ENCODE results near the gene SNAP23. TPM values are rescaled to one million over a fixed set of nuclear protein-coding genes. Genes with fewer than 3 reads are reported as not detected.
"Not testable (repeated sequence)": the region's sequence is repeated elsewhere in the genome, so short reads cannot be mapped to it uniquely, and the experiment has no call there.

Gene SNAP23
- total and polyA plus RNA-seq, 2 of the 8 experiments (the other 6 are each of a cell fraction or from before 2014, with no cell fraction given) = 58.0 to 72.8 TPM

DNA sequence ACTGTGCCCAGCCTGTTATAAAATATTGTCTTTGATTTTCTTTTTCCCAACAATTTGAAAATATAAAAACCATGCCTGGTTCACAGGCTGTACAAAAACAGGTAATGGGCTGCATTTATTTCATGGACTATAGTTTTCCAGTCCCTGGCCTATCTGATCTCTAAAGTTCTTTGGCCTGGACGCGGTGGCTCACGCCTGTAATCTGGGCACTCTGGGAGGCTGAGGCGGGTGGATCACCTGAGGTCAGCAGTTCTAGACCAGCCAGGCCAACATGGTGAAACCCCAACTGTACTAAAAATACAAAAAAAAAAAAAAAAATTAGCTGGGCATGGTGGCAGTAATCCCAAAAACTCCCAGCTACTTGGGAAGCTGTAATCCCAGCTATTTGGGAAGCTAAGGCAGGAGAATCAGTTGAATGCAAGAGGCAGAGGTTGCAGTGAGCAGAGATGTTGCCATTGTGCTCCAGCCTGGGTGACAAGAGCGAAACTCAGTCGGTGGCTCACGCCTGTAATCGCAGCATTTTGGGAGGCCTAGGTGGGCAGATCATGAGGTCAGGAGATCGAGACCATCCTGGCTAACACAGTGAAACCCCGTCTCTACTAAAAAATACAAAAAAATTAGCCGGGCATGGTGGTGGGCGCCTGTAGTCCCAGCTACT is 61.2 kb downstream of the SNAP23 start:
- H3K23me2 ChIP-seq (ENCODE audit: low read depth, low read length); H2AFZ ChIP-seq (ENCODE audit: low read length); H3K23ac ChIP-seq (ENCODE audit: insufficient read length); H3K27ac ChIP-seq (ENCODE audit: low read depth, low read length); H4K8ac ChIP-seq (ENCODE audit: extremely low read depth, insufficient read depth, low read length); H2BK120ac ChIP-seq (replicated peaks; ENCODE audit: low read depth, low read length); H3K27me3 ChIP-seq (replicated peaks in 1 of 4; ENCODE audit: control insufficient read depth in 3 of 4, extremely low read depth in 1 of 4, insufficient read depth in 3 of 4, low read length in 3 of 4); H2BK15ac ChIP-seq (ENCODE audit: low read length); H3K9me3 ChIP-seq (ENCODE audit: insufficient read depth in 2 of 2, low read depth in 1 of 2, low read length in 1 of 2); H3K4ac ChIP-seq (replicated peaks; ENCODE audit: insufficient read length, low read depth, low read length); H3K79me1 ChIP-seq (ENCODE audit: low read depth, low read length); H3K18ac ChIP-seq (ENCODE audit: extremely low read depth, low read length); H4K91ac ChIP-seq (replicated peaks; ENCODE audit: insufficient read length, low read length); H3K56ac ChIP-seq (replicated peaks; ENCODE audit: insufficient read length, low read depth, low read length); H2BK12ac ChIP-seq (ENCODE audit: low read depth, low read length); H2AK5ac ChIP-seq (ENCODE audit: low read depth, low read length); FAIRE-seq; H3K4me2 ChIP-seq (ENCODE audit: insufficient read depth in 1 of 2, low read depth in 2 of 2, low read length in 2 of 2); H4K5ac ChIP-seq (ENCODE audit: insufficient read length, low read depth, low read length); H4K20me1 ChIP-seq (replicated peaks in 1 of 2; ENCODE audit: control insufficient read depth in 1 of 2, insufficient read depth in 2 of 2, low read length in 2 of 2); H2BK20ac ChIP-seq (ENCODE audit: low read length); H3K4me3 ChIP-seq (ENCODE audit: extremely low read depth in 1 of 4, insufficient read depth in 2 of 4, low read depth in 3 of 4, low read length in 4 of 4); DNase-seq (ENCODE audit: low read depth in 1 of 2, low spot score in 2 of 2); H3K4me1 ChIP-seq (replicated peaks in 1 of 4; ENCODE audit: control insufficient read depth in 3 of 4, insufficient read depth in 4 of 4, low read length in 3 of 4); H2BK5ac ChIP-seq (ENCODE audit: low read depth, low read length); H3K14ac ChIP-seq (ENCODE audit: insufficient read length); H3K9ac ChIP-seq (replicated peaks in 1 of 4; ENCODE audit: extremely low read depth in 1 of 4, low read depth in 3 of 4, low read length in 3 of 4): not testable (repeated sequence)
- peaks cover 0 to 26% of the 10 kb centered on the region in 2 experiments; a peak in 2 of 4 replicates for H3K79me2 ChIP-seq (ENCODE audit: control insufficient read depth in 1 of 2, insufficient read depth in 2 of 2, low read length in 2 of 2)
- POLR2A ChIA-PET (ENCODE audit: partially characterized antibody) = interaction anchor here (0.6 kb wide), 1 partner anchor 43 kb away, joined by 4 read pairs; no protein-coding TSS in a partner anchor
- 98% methylated on average over 11 of the region's 12 CpGs; no CpG with 5 or more reads in 1 of the 2 experiments for WGBS, 2 experiments (ENCODE audit: extremely low coverage in 1 of 2, insufficient coverage in 1 of 2, insufficient read length in 1 of 2, insufficient replicate concordance in 2 of 2, low coverage in 1 of 2, low lambda C conversion rate in 2 of 2, missing lambda C conversion rate in 1 of 2)
- CTCF ChIA-PET (ENCODE audit: partially characterized antibody) = interaction anchor here (0.6 kb wide), 2 partner anchors 30 to 562 kb away, joined by 3 read pairs; no protein-coding TSS in a partner anchor
- H3K36me3 ChIP-seq (ENCODE audit: control insufficient read depth in 2 of 4, insufficient read depth in 4 of 4, low read length in 3 of 4) = peaks cover 0 to 24% (median 16%) of the 10 kb centered on the region in 4 experiments; a peak in 5 of 8 replicates

Data from H1 (cell line).